Measurements from ENCODE around the gene SGPP1. TPM values are rescaled to one million over a fixed set of nuclear protein-coding genes. Genes with fewer than 3 reads are reported as not detected.
"Not testable (repeated sequence)": the region's sequence is repeated elsewhere in the genome, so short reads cannot be mapped to it uniquely, and the experiment has no call there.

SGPP1 gene
- total RNA-seq, 1 experiment from 2014 or later = 20.8 TPM

DNA sequence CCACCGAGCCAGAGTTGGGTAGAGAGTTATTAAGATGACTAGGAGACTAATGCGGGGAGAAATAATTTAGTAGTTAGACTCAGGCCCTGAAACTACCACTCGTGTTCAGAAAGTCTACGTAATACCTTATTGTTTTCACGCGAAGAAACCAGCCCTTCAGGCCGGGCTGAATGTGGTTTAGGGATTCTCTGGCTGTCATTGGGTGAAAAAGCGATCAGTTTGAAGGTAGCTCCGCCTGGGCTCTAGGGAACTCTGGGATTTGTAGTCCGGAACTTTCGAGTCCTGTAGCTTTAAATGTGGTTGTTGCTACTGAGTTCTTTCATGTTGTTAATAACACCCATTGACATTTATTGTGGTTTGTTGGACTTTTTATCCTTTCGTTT is 85.6 kb downstream of the SGPP1 start:
- intact Hi-C loops (cut with micrococcal nuclease) = loop anchor here (5.0 kb wide), 1 partner anchor 100 kb away; the partner anchor contains the start of gene PPP2R5E
- H3K27me3 Mint-ChIP-seq (ENCODE audit: insufficient read depth, unreplicated experiment) = no peaks in the 10 kb centered on the region
- ChIA-PET POLR2A (interaction anchor here (0.6 to 5.6 kb wide), 35 partner anchors 9 to 863 kb away, joined by 3 to 65 read pairs (median 5); partner anchors contain the start of genes PPP2R5E and SGPP1), CTCF (interaction anchor here (0.6 to 1.5 kb wide), 6 partner anchors 9 to 254 kb away, joined by 3 to 4 read pairs (median 3); no protein-coding TSS in a partner anchor)
- H3K4me3 Mint-ChIP-seq (ENCODE audit: unreplicated experiment) = peak overlapping the region; percentile 86
- peak overlapping the region; percentile 99 for H3K27ac Mint-ChIP-seq (ENCODE audit: low read depth, unreplicated experiment)
- TSS peak; percentile 71 for BruUV-seq (replicated peaks)
- TF ChIP-seq, protein P1, sequence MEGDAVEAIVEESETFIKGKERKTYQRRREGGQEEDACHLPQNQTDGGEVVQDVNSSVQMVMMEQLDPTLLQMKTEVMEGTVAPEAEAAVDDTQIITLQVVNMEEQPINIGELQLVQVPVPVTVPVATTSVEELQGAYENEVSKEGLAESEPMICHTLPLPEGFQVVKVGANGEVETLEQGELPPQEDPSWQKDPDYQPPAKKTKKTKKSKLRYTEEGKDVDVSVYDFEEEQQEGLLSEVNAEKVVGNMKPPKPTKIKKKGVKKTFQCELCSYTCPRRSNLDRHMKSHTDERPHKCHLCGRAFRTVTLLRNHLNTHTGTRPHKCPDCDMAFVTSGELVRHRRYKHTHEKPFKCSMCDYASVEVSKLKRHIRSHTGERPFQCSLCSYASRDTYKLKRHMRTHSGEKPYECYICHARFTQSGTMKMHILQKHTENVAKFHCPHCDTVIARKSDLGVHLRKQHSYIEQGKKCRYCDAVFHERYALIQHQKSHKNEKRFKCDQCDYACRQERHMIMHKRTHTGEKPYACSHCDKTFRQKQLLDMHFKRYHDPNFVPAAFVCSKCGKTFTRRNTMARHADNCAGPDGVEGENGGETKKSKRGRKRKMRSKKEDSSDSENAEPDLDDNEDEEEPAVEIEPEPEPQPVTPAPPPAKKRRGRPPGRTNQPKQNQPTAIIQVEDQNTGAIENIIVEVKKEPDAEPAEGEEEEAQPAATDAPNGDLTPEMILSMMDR (IDR thresholded peaks at IDR 0.05; ENCODE audit: unreplicated experiment) = no peak
- peaks cover 13% of the 10 kb centered on the region for H3K4me1 Mint-ChIP-seq (ENCODE audit: insufficient read depth, unreplicated experiment)
- H3K9me3 Mint-ChIP-seq (ENCODE audit: unreplicated experiment) = peaks cover under 1% of the 10 kb centered on the region
- DNase-seq (ENCODE audit: unreplicated experiment) = peak; percentile 97
- peaks cover 9% of the 10 kb centered on the region for H3K36me3 Mint-ChIP-seq (ENCODE audit: insufficient read depth, unreplicated experiment)

- intact Hi-C loops (cut with micrococcal nuclease) = loop anchor here (1.0 to 5.0 kb wide), 4 partner anchors 85 to 253 kb away; partner anchors contain the start of gene PPP2R5E
- TF ChIP-seq, protein P1 (IDR thresholded peaks at IDR 0.05; ENCODE audit: unreplicated experiment) = peak; percentile 67
- Mint-ChIP-seq H3K27ac (ENCODE audit: low read depth, unreplicated experiment) (peak within 1 kb of the TSS; percentile 99), H3K4me1 (ENCODE audit: insufficient read depth, unreplicated experiment) (peaks cover 18% of the 10 kb centered on the region), H3K36me3 (ENCODE audit: insufficient read depth, unreplicated experiment) (peaks cover 9% of the 10 kb centered on the region), H3K27me3 (ENCODE audit: insufficient read depth, unreplicated experiment) (no peaks in the 10 kb centered on the region), H3K4me3 (ENCODE audit: unreplicated experiment) (peak within 1 kb of the TSS; percentile 86), H3K9me3 (ENCODE audit: unreplicated experiment) (peaks cover 6% of the 10 kb centered on the region)
- DNase-seq (ENCODE audit: unreplicated experiment) = peak; percentile 99
- ChIA-PET POLR2A (interaction anchor here (0.6 to 5.6 kb wide), 42 partner anchors 8 to 1485 kb away, joined by 3 to 65 read pairs (median 4); partner anchors contain the start of genes PPP2R5E and SGPP1), CTCF (interaction anchor here (0.5 to 1.5 kb wide), 8 partner anchors 21 to 329 kb away, joined by 3 to 6 read pairs (median 3); no protein-coding TSS in a partner anchor)
- no TSS peak for BruUV-seq (replicated peaks)
Measured at GRCh38 chr14:63641473-63642228, 86.2 kb downstream of the SGPP1 start, which contains the start of gene WDR89. Gene WDR89, minus strand, starts transcription at chr14:63641871. Its CDS starts 41,929 bp downstream, at chr14:63599942.

DNA sequence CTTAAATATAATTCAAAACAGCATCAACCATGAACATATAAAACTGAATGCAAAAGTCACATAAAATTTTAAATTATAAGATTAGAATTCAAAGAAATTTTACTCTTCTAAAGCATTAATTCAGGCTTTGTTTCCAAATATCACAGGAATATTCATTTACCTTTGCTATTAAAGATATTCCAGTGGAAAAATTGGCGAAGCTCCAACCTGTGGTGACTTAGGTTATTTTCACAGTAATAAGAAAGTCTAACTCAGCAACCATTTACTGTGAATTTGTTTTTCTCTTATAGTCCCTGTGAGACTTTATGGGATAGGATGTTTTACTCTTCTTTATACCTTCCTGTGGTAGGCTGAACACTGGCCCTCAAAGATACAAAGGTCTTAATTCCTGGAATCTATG is 89.4 kb downstream of the SGPP1 start:
- CTCF ChIA-PET = no interaction called here

DNA sequence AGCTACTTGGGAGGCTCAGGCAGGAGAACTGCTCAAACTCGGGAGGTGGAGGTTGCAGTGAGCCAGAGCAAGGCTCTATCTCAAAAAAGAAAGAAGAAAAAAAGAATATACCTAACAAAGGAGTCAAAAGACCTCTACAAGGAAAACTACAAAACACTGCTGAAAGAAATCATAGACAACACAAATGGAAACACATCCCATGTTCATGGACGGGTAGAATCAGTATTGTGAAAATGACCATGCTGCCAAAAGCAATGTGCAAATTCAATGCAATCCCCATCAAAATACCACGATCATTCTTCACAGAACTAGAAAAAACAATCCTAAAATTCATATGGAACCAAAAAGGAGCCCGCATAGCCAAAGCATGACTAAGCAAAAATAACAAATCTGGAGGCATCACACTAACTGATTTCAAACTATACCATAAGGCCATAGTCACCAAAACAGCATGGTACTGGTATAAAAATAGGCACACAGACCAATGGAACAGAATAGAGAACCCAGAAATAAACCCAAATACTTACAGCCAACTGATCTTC is 91.7 kb downstream of the SGPP1 start:
- peaks cover 23% of the 10 kb centered on the region for H3K4me1 Mint-ChIP-seq (ENCODE audit: insufficient read depth, unreplicated experiment)
- H3K9me3 Mint-ChIP-seq (ENCODE audit: unreplicated experiment); BruUV-seq (replicated peaks); H3K27ac Mint-ChIP-seq (ENCODE audit: low read depth, unreplicated experiment); intact Hi-C loops (cut with micrococcal nuclease); DNase-seq (ENCODE audit: unreplicated experiment); POLR2A ChIA-PET; H3K27me3 Mint-ChIP-seq (ENCODE audit: insufficient read depth, unreplicated experiment); H3K4me3 Mint-ChIP-seq (ENCODE audit: unreplicated experiment); H3K36me3 Mint-ChIP-seq (ENCODE audit: insufficient read depth, unreplicated experiment): not testable (repeated sequence)
- CTCF ChIA-PET = interaction anchor here (7.2 kb wide), 1 partner anchor 133 kb away, joined by 60 read pairs; no protein-coding TSS in a partner anchor

More for the DNA sequence above, 89.4 kb downstream of the SGPP1 start:
- H3K27me3 Mint-ChIP-seq (ENCODE audit: insufficient read depth, unreplicated experiment) = no peaks in the 10 kb centered on the region
- intact Hi-C loops (cut with micrococcal nuclease) = no loop called here
- H3K27ac Mint-ChIP-seq (ENCODE audit: low read depth, unreplicated experiment) = peak overlapping the region; percentile 31
- no peak for DNase-seq (ENCODE audit: unreplicated experiment)
- peak overlapping the region; percentile 30 for H3K4me3 Mint-ChIP-seq (ENCODE audit: unreplicated experiment)
- BruUV-seq (replicated peaks) = no TSS peak
- POLR2A ChIA-PET = interaction anchor here (1.0 kb wide), 2 partner anchors 88 to 201 kb away, joined by 3 read pairs; no protein-coding TSS in a partner anchor
- peaks cover 8% of the 10 kb centered on the region for H3K9me3 Mint-ChIP-seq (ENCODE audit: unreplicated experiment)
- TF ChIP-seq, protein P1 (IDR thresholded peaks at IDR 0.05; ENCODE audit: unreplicated experiment) = no peak
- peaks cover 18% of the 10 kb centered on the region for H3K4me1 Mint-ChIP-seq (ENCODE audit: insufficient read depth, unreplicated experiment)
- H3K36me3 Mint-ChIP-seq (ENCODE audit: insufficient read depth, unreplicated experiment) = peaks cover 16% of the 10 kb centered on the region

Other genes with a start within 250 kb of the SGPP1 start
- gene PPP2R5E, start 184.7 kb downstream of the SGPP1 start, total RNA-seq (2022) = 46.4 and 49.7 TPM in 2 replicates
- 14.3 and 17.4 TPM in 2 replicates for gene WDR89, start 86.2 kb downstream of the SGPP1 start, total RNA-seq (2022)
- gene SYNE2, start 124.9 kb upstream of the SGPP1 start, total RNA-seq (2022) = 51.2 and 67.4 TPM in 2 replicates

Data from MCF 10A (cell line).